ENCODE data around the gene PICALM. TPM values are rescaled to one million over a fixed set of nuclear protein-coding genes. Genes with fewer than 3 reads are reported as not detected.

Gene PICALM
- total RNA-seq, 1 donor from 2014 or later, result 328 TPM

DNA sequence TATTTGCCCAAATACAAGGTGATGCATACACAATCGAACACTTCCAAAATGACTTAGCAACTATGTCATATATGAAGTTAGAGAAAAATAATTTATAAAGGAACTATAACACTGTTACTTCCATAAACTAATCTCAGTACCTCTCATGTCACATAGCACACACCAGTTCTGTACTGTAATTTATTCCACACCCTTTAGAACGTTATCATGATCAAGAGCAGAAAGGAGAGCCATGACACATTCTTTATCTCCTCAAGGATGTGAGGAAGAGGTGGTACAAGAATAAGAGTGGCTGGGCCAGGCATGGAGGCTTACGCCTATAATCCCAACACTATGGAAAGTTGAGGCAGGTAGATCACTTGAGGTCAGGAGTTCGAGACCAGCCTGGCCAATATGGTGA, 31.1 kb downstream of the PICALM start:
- H3K9me3 Mint-ChIP-seq (ENCODE audit: low read depth), result no peaks in the 10 kb centered on the region

DNA sequence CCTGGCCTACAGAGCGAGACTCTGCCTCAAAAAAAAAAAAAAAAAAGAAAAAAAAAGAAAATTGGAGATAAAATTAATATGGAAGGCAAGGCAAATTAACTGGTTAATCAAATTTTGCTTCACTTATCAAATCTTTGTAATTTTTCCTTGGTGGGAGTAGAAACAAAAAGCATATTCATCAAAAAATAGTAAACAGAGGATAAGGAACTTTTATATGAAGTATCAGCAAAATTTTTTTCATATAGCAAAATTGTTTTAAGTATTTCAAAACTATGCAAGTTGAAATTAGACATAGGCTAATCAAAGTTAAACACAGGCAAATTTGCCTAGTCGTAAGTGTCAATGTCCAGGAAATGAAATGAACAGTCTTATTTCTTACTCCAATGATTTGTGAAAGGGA, 33.0 kb downstream of the PICALM start:
- peaks cover 77% of the 10 kb centered on the region for H3K4me1 Mint-ChIP-seq (ENCODE audit: low read depth)
- no peak for DNase-seq (ENCODE audit: low spot score)
- peak overlapping the region; percentile 67 for H3K27ac Mint-ChIP-seq (ENCODE audit: unreplicated experiment)
- TF ChIP-seq, protein P1, sequence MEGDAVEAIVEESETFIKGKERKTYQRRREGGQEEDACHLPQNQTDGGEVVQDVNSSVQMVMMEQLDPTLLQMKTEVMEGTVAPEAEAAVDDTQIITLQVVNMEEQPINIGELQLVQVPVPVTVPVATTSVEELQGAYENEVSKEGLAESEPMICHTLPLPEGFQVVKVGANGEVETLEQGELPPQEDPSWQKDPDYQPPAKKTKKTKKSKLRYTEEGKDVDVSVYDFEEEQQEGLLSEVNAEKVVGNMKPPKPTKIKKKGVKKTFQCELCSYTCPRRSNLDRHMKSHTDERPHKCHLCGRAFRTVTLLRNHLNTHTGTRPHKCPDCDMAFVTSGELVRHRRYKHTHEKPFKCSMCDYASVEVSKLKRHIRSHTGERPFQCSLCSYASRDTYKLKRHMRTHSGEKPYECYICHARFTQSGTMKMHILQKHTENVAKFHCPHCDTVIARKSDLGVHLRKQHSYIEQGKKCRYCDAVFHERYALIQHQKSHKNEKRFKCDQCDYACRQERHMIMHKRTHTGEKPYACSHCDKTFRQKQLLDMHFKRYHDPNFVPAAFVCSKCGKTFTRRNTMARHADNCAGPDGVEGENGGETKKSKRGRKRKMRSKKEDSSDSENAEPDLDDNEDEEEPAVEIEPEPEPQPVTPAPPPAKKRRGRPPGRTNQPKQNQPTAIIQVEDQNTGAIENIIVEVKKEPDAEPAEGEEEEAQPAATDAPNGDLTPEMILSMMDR (IDR thresholded peaks at IDR 0.05), result no peak
- no peak overlapping the region for H3K4me3 Mint-ChIP-seq (ENCODE audit: unreplicated experiment)
- no peaks in the 10 kb centered on the region for H3K27me3 Mint-ChIP-seq (ENCODE audit: low read depth)
- peaks cover 5% of the 10 kb centered on the region for H3K36me3 Mint-ChIP-seq (ENCODE audit: low read depth)
- no peaks in the 10 kb centered on the region for H3K9me3 Mint-ChIP-seq (ENCODE audit: low read depth)

More for the DNA sequence above, 31.1 kb downstream of the PICALM start:
- Mint-ChIP-seq H3K27ac (ENCODE audit: unreplicated experiment) (peak overlapping the region; percentile 28), H3K4me3 (ENCODE audit: unreplicated experiment) (no peak overlapping the region), H3K27me3 (ENCODE audit: low read depth) (no peaks in the 10 kb centered on the region), H3K36me3 (ENCODE audit: low read depth) (peaks cover 2% of the 10 kb centered on the region), H3K4me1 (ENCODE audit: low read depth) (peaks cover 79% of the 10 kb centered on the region)
- TF ChIP-seq, protein P1 (IDR thresholded peaks at IDR 0.05), result no peak
- DNase-seq (ENCODE audit: low spot score), result no peak

GRCh38 chr11:86035164-86035563, 33.7 kb downstream of the PICALM start:
- Mint-ChIP-seq H3K9me3 (ENCODE audit: low read depth) (no peaks in the 10 kb centered on the region), H3K4me1 (ENCODE audit: low read depth) (peaks cover 76% of the 10 kb centered on the region), H3K27ac (ENCODE audit: unreplicated experiment) (peak overlapping the region; percentile 2), H3K36me3 (ENCODE audit: low read depth) (peaks cover 5% of the 10 kb centered on the region), H3K27me3 (ENCODE audit: low read depth) (no peaks in the 10 kb centered on the region), H3K4me3 (ENCODE audit: unreplicated experiment) (no peak overlapping the region)
- no peak for DNase-seq (ENCODE audit: low spot score)
- TF ChIP-seq, protein P1 (IDR thresholded peaks at IDR 0.05), result no peak

DNA sequence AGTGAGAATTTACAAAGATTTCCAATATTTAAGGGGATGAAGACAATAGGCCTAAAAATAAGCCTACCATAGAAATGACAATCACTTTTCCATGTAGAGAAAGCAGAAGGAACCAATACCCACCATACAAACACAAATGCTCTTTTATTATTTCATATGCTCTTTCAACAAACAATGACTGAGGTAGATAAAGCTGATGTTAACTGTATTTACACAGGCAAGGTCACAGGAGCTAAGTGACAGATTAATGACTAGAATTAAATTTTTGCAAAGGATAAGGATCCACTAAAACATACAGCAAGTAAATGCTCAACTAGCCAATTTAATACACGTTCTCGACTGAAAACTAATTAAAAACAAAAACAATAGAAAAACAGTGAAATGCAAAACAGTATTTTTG, 34.2 kb downstream of the PICALM start:
- TF ChIP-seq, protein P1 (IDR thresholded peaks at IDR 0.05), result no peak
- no peaks in the 10 kb centered on the region for H3K27me3 Mint-ChIP-seq (ENCODE audit: low read depth)
- no peaks in the 10 kb centered on the region for H3K9me3 Mint-ChIP-seq (ENCODE audit: low read depth)
- peaks cover 5% of the 10 kb centered on the region for H3K36me3 Mint-ChIP-seq (ENCODE audit: low read depth)
- no peak overlapping the region for H3K4me3 Mint-ChIP-seq (ENCODE audit: unreplicated experiment)
- DNase-seq (ENCODE audit: low spot score), result no peak
- peak overlapping the region; percentile 14 for H3K27ac Mint-ChIP-seq (ENCODE audit: unreplicated experiment)
- H3K4me1 Mint-ChIP-seq (ENCODE audit: low read depth), result peaks cover 71% of the 10 kb centered on the region

DNA sequence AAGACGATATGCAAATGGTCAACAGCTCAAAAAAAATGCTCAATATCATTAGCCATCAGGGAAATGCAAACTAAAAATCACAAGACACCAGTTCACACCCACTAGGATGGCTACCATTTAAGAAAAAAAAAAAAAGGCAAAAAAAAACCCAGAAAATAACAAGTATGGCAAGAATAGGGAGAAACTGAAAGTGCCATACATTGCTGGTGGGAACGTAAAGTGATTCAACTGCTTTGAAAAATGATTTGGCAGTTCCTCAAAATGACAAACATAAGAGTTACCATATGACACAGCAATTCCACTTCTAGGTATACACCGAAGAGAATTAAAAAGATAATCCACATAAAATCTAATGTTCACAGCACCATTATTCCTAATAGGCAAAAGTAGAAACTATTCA, 47.5 kb downstream of the PICALM start:
- Mint-ChIP-seq H3K36me3 (ENCODE audit: low read depth) (peaks cover 43% of the 10 kb centered on the region), H3K27ac (ENCODE audit: unreplicated experiment) (peak overlapping the region; percentile 82), H3K9me3 (ENCODE audit: low read depth) (peaks cover 4% of the 10 kb centered on the region), H3K4me3 (ENCODE audit: unreplicated experiment) (no peak overlapping the region), H3K4me1 (ENCODE audit: low read depth) (peaks cover 17% of the 10 kb centered on the region), H3K27me3 (ENCODE audit: low read depth) (no peaks in the 10 kb centered on the region)
- no peak for DNase-seq (ENCODE audit: low spot score)
- TF ChIP-seq, protein P1 (IDR thresholded peaks at IDR 0.05), result no peak
